GM19043 (cell line): ENCODE measurements around the gene GLMN.
"Not testable (repeated sequence)": the region's sequence is repeated elsewhere in the genome, so short reads cannot be mapped to it uniquely, and the experiment has no call there.

Experiments
- ATAC-seq: cut with Tn5 transposase; IDR thresholded peaks from one replicate; pipeline ENCODE4 v1.9.1; 2021; ENCODE audit warnings: low read depth; ENCODE audit not compliant: unreplicated experiment

GLMN gene

GRCh38 chr1:92299477-92300150, 827 bp upstream of the GLMN start:
- ATAC-seq, result no peak

- ATAC-seq, result no peak
Measured at GRCh38 chr1:92298213-92298572, 594 bp downstream of the GLMN start.

- ATAC-seq, result no peak
Measured at GRCh38 chr1:92291372-92291999, 7.3 kb downstream of the GLMN start.

- not testable (repeated sequence) for ATAC-seq
Measured at GRCh38 chr1:92281411-92281810, 17.4 kb downstream of the GLMN start.

GRCh38 chr1:92279781-92280180, 19.0 kb downstream of the GLMN start:
- ATAC-seq, result not testable (repeated sequence)

GRCh38 chr1:92277105-92277723, 21.6 kb downstream of the GLMN start:
- ATAC-seq, result no peak

GRCh38 chr1:92276082-92276481, 22.7 kb downstream of the GLMN start:
- no peak for ATAC-seq

GRCh38 chr1:92274939-92275338, 23.8 kb downstream of the GLMN start:
- ATAC-seq, result no peak

GRCh38 chr1:92273039-92273438, 25.7 kb downstream of the GLMN start:
- ATAC-seq, result no peak

- ATAC-seq, result no peak
Measured at GRCh38 chr1:92262516-92262915, 36.3 kb downstream of the GLMN start.

GRCh38 chr1:92259350-92259749, 39.4 kb downstream of the GLMN start:
- ATAC-seq, result no peak

GRCh38 chr1:92254714-92255113, 44.1 kb downstream of the GLMN start:
- not testable (repeated sequence) for ATAC-seq

- no peak for ATAC-seq
Measured at GRCh38 chr1:92244376-92244775, 54.4 kb downstream of the GLMN start.

GRCh38 chr1:92240034-92240433, 58.8 kb downstream of the GLMN start:
- ATAC-seq, result no peak

- no peak for ATAC-seq
Measured at GRCh38 chr1:92230736-92231135, 68.1 kb downstream of the GLMN start.

GRCh38 chr1:92228401-92228800, 70.4 kb downstream of the GLMN start:
- ATAC-seq, result no peak

- no peak for ATAC-seq
Measured at GRCh38 chr1:92219028-92219427, 79.8 kb downstream of the GLMN start.

- ATAC-seq, result no peak
Measured at GRCh38 chr1:92218559-92218958, 80.2 kb downstream of the GLMN start.

- ATAC-seq, result no peak
Measured at GRCh38 chr1:92217721-92218120, 81.1 kb downstream of the GLMN start, which contains the start of gene C1orf146. Gene C1orf146, plus strand, starts transcription at chr1:92217915. Its CDS starts 13,506 bp downstream, at chr1:92231421.

GRCh38 chr1:92211166-92211565, 87.6 kb downstream of the GLMN start:
- ATAC-seq, result no peak

- no peak for ATAC-seq
Measured at GRCh38 chr1:92210701-92211100, 88.1 kb downstream of the GLMN start.

GRCh38 chr1:92203105-92203504, 95.7 kb downstream of the GLMN start:
- no peak for ATAC-seq
